Esophagus squamous epithelium (tissue), 5 donors: ENCODE measurements around the gene UBE2N. TPM values are rescaled to one million over a fixed set of nuclear protein-coding genes. Genes with fewer than 3 reads are reported as not detected.
"Not testable (repeated sequence)": the region's sequence is repeated elsewhere in the genome, so short reads cannot be mapped to it uniquely, and the experiment has no call there.

Source experiments
- DNase-seq: peaks from one replicate; lab custom pipeline; 2025; lab: John Stamatoyannopoulos, UW
- H3K27ac ChIP-seq, 4 donors: fragments of 200-600 bp; sonication (generic); one replicate each; pipeline ENCODE4 v1.5.1; 2016 to 2019; ENCODE audit warnings: mild to moderate bottlenecking in 1 of 4
- H3K27me3 ChIP-seq, 4 donors: fragments of 200-600 bp; sonication (generic); 1 replicate in 3 of 4; 2 replicates in 1 of 4; pipeline versions ENCODE4 v1.5.1 to v1.6.0; 2017 to 2021; ENCODE audit warnings: antibody characterized with exemption in 1 of 4
- H3K36me3 ChIP-seq, 3 donors: fragments of 200-600 bp; sonication (generic); one replicate each; pipeline ENCODE4 v1.5.1; 2016 to 2019
- H3K4me1 ChIP-seq, 3 donors: fragments of 200-600 bp; sonication (generic); one replicate each; pipeline ENCODE4 v1.5.1; 2017 to 2019
- H3K4me3 ChIP-seq, 4 donors: fragments of 200-600 bp; sonication (generic); 1 replicate in 3 of 4; 2 replicates in 1 of 4; pipeline ENCODE4 v1.5.1; 2016 to 2019; ENCODE audit warnings: mild to moderate bottlenecking in 2 of 4, moderate library complexity in 1 of 4
- H3K9me3 ChIP-seq, 3 donors: fragments of 200-600 bp; sonication (generic); one replicate each; pipeline ENCODE4 v1.5.1; 2016 to 2019
- POLR2A ChIP-seq, 4 donors: fragments of 450-650 bp; IDR thresholded peaks; one replicate each; pipeline ENCODE4 v1.6.1; 2017; ENCODE audit warnings: antibody characterized with exemption in 4 of 4, mild to moderate bottlenecking in 4 of 4, moderate library complexity in 3 of 4
- WGBS, 2 donors: methylation state at CpG; one replicate each; pipeline ENCODE4 v1.1.5; 2018; 5-methylcytosine and 5-hydroxymethylcytosine counted together
- intact Hi-C: fragments of 100-400 bp; cut with DNase I; formaldehyde crosslinking; loops from one replicate; pipeline ENCODE4 v1.15.0; 2022
- total RNA-seq, 4 donors: library from RNA; depleted of rRNA; stranded (reverse); fragments of >200 nt; gene quantifications; one replicate each; pipeline ENCODE4 v1.1.0, GENCODE V29; 2016
- TF ChIP-seq, protein P1 (sequence below), 6 experiments: fragments of 450-650 bp in 4 of 6; fragments of 200-600 bp in 2 of 6; sonication (generic) in 2 of 6; IDR thresholded peaks; one replicate each; pipeline ENCODE4 v1.5.1; 2016 to 2019; ENCODE audit warnings: antibody characterized with exemption in 6 of 6, mild to moderate bottlenecking in 4 of 6, moderate library complexity in 4 of 6
- donor health status: DM: yes; HTN: yes; CAD: no.

Gene UBE2N
- total RNA-seq, 4 donors from 2014 or later, result 32.6 to 52.8 (median 43.3) TPM

DNA sequence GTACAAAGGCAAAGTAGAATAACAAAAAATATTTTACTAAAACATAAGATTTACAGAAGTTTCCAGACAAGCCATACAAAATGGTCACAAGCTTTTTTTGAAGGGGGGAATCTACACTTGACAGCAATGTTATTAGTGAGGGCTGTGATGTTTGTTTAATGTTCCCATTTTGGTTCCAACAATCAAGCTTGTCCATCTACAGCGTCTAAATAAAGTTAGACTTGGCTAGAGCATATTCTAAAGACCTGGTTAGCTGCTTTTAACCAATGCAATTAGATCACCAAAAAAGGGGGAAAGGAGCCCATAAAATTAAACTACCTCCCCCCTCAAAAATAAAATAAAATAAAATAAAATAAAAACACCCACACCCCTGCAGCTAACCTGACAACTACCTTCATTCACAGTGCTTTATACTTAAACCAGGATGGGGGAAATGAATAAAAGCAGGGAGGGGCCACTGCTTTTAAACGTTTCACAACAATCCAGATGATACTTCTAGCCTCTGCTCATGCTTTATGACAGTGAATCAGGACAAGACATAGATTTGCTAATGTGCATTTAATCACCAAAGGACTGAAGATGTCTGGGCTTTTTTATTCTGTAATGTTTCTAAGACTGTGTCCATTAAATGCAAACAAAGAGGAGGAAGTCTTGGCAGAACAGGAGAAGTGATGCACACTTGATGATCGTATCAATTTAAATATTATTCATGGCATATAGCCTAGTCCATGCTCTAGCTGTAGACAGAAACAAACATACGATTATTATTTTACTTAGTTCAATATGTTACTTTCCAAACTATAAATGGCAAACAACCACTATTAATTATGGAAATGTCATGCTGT is 32.2 kb downstream of the UBE2N start:
- DNase-seq, intact Hi-C loops, H3K27me3 ChIP-seq, H3K27ac ChIP-seq, H3K4me3 ChIP-seq, H3K9me3 ChIP-seq: not testable (repeated sequence)
- 40 to 48% methylated on average over 4 of the region's 4 CpGs for WGBS, 2 donors
- peaks cover 0 to 44% (median 6%) of the 10 kb centered on the region in 3 donors for H3K36me3 ChIP-seq
- peaks cover 8 to 38% (median 12%) of the 10 kb centered on the region in 3 donors for H3K4me1 ChIP-seq

DNA sequence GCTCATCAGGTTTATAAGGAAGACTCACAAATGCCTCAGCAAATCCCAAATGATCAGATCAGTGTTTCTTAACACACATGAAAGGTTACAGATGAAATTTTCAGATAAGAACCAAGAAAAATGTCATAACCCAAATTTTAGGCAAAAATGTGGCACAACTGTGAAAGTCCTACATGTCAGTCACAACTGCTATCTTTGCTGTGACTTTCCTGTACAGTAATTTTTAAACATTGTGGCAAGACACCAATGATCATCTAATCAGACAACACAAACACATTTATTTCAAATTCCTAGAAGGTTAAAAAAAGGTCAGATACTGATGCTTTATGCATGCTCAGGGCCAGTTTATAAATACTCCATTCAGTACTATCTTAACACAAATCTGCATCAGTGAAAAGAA is 32.9 kb downstream of the UBE2N start:
- no peak overlapping the region for H3K4me3 ChIP-seq
- no peaks in the 10 kb centered on the region for H3K9me3 ChIP-seq
- TF ChIP-seq POLR2A (IDR thresholded peaks at IDR 0.05), result no peak
- TF ChIP-seq, protein P1, sequence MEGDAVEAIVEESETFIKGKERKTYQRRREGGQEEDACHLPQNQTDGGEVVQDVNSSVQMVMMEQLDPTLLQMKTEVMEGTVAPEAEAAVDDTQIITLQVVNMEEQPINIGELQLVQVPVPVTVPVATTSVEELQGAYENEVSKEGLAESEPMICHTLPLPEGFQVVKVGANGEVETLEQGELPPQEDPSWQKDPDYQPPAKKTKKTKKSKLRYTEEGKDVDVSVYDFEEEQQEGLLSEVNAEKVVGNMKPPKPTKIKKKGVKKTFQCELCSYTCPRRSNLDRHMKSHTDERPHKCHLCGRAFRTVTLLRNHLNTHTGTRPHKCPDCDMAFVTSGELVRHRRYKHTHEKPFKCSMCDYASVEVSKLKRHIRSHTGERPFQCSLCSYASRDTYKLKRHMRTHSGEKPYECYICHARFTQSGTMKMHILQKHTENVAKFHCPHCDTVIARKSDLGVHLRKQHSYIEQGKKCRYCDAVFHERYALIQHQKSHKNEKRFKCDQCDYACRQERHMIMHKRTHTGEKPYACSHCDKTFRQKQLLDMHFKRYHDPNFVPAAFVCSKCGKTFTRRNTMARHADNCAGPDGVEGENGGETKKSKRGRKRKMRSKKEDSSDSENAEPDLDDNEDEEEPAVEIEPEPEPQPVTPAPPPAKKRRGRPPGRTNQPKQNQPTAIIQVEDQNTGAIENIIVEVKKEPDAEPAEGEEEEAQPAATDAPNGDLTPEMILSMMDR (IDR thresholded peaks at IDR 0.05), result no peak
- H3K36me3 ChIP-seq, result peaks cover 0 to 44% (median 6%) of the 10 kb centered on the region in 3 donors
- no peaks in the 10 kb centered on the region for H3K27me3 ChIP-seq
- intact Hi-C loops, result no loop called here
- DNase-seq, result no peak
- H3K27ac ChIP-seq, result no peak overlapping the region
- H3K4me1 ChIP-seq, result peaks cover 8 to 30% (median 12%) of the 10 kb centered on the region in 3 donors

DNA sequence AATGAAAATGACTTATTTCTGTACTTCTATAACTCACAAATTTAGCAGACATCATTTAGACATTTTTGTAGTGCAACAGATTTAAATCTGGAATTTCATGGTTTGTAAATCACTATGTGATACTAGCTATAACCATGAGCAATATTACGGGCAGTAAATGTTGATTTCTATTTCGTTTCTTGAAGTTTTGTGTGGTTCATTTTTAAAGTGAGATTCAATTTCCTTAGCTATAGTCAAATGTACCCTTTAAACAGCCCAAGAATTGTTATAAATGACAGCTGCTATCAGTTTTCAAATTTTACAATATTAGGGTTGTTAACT is 33.8 kb downstream of the UBE2N start:
- Histone ChIP-seq H3K9me3 (no peaks in the 10 kb centered on the region), H3K4me3 (no peak overlapping the region), H3K27me3 (no peaks in the 10 kb centered on the region), H3K4me1 (peaks cover 1 to 21% (median 8%) of the 10 kb centered on the region in 3 donors), H3K27ac (no peak overlapping the region), H3K36me3 (peaks cover 0 to 51% (median 6%) of the 10 kb centered on the region in 3 donors)
- TF ChIP-seq, protein P1 (IDR thresholded peaks at IDR 0.05), result no peak
- no peak for TF ChIP-seq POLR2A (IDR thresholded peaks at IDR 0.05)
- intact Hi-C loops, result no loop called here
- no peak for DNase-seq
- 85 to 93% methylated on average over 2 of the region's 2 CpGs for WGBS, 2 donors

DNA sequence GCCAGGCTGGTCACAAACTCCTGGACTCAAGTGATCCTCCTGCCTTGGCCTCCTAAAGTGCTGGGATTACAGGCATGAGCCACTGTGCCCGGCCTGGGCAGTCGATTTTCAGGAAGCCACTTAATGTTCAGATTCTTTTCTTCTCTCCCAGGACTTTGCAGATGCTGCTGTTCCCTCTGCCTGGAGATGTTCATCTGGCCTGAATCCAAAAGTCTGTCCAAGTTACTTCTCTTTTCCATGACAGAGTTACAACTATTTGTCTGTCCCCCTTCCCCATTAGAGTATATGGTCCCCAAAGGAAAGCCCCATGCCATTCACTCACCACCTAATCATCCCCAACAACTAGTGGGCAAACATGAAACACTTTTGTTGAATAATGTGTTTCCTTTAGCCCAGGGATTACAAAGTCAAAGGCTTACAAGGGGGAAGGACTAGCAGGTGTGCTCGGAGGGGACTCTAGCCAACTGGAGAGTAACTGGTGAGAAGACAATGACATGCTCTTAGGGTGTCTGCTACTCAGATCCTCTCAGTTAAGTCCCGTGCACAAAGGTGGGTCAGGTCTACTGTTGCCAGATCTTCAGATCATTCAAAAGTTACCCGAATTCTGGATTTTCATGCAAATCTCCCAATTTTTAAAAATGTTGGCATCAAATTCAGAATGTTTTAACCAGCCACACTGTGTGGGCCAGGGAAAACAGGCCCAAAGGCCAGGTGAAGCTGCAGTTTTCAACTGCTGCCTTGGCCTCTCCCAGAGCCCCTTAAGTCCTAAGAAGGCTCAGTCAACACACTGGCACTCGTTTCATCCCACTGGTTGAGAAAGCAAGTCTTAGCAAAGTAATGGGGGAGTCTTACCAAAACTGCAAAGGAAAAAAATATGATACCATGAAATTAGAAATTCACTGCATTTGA is 34.4 kb downstream of the UBE2N start:
- H3K36me3 ChIP-seq, result peaks cover 0 to 51% (median 6%) of the 10 kb centered on the region in 3 donors
- peaks cover 0 to 15% (median 6%) of the 10 kb centered on the region in 3 donors for H3K4me1 ChIP-seq
- no peaks in the 10 kb centered on the region for H3K9me3 ChIP-seq
- WGBS, 2 donors, result 84 to 87% methylated on average over 6 of the region's 6 CpGs
- H3K27ac ChIP-seq, result no peak overlapping the region
- DNase-seq, result no peak
- H3K4me3 ChIP-seq, result no peak overlapping the region
- TF ChIP-seq, protein P1 (IDR thresholded peaks at IDR 0.05), result no peak
- no peak for TF ChIP-seq POLR2A (IDR thresholded peaks at IDR 0.05)
- H3K27me3 ChIP-seq, result no peaks in the 10 kb centered on the region
- intact Hi-C loops, result no loop called here

DNA sequence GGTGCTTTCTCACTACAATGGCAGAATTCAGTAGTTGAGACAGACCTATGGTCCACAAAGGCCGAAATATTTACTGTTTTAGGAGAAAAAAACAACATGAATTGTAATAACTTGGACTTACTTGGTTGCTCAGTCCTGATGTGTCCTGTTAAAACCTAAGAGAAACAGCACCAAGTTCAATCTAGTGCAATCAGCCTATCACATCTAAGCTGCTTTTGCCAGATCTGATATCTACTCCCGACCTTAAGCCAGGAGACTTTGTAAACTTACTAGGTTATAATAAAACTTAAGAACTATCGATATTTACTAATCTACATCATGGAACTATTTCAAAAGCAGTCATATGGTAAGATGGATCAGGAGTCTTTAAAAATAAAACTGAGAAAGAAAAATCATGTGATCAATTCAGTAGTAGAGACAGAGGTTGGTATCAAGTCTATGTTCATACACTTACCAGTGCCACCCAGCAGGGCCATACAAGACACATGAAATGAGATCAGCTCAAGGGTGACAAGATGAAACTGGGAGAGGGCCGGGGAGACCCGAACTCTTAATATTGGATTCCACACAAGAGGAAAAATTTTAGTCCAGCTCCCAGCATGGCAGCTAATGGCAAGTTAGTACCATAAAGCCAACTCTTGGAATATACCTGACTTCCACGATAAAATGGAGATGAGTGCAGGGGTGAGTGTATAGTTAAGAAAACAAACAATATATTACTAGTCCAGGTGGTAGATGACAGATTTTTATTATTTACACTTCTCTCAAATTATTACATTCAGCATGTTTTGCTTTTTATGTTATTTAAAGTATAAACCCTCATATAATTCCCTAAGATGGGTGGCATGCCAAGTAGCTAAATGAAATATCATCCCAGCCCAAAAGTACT is 36.5 kb downstream of the UBE2N start:
- H3K27me3 ChIP-seq, result no peaks in the 10 kb centered on the region
- H3K4me3 ChIP-seq, result no peak overlapping the region
- H3K36me3 ChIP-seq, result peaks cover 0 to 46% (median 3%) of the 10 kb centered on the region in 3 donors
- no peak for DNase-seq
- WGBS, 2 donors, result 90% methylated on average over 6 of the region's 6 CpGs
- H3K27ac ChIP-seq, result no peak overlapping the region
- no peak for TF ChIP-seq POLR2A (IDR thresholded peaks at IDR 0.05)
- TF ChIP-seq, protein P1 (IDR thresholded peaks at IDR 0.05), result no peak
- no peaks in the 10 kb centered on the region for H3K4me1 ChIP-seq
- intact Hi-C loops, result no loop called here
- H3K9me3 ChIP-seq, result no peaks in the 10 kb centered on the region
